Activated effector memory CD4-positive, alpha-beta T cell treated with anti-CD3 and anti-CD28 coated beads, Interleukin-2, amount 50 U/mL, for 16 hours (primary cell): ENCODE results near the gene EFCAB14.
"Not testable (repeated sequence)": the region's sequence is repeated elsewhere in the genome, so short reads cannot be mapped to it uniquely, and the experiment has no call there.

Source experiments
- DNase-seq: peaks from one replicate; pipeline ENCODE4 v3.0.0-alpha.2; 2020

Gene EFCAB14

GRCh38 chr1:46682064-46682463, 36.9 kb downstream of the EFCAB14 start:
- no peak for DNase-seq

GRCh38 chr1:46681333-46682034, 37.4 kb downstream of the EFCAB14 start:
- no peak for DNase-seq

GRCh38 chr1:46679789-46680573, 38.9 kb downstream of the EFCAB14 start:
- DNase-seq = no peak

GRCh38 chr1:46677339-46677738, 41.6 kb downstream of the EFCAB14 start:
- no peak for DNase-seq

GRCh38 chr1:46676531-46676930, 42.4 kb downstream of the EFCAB14 start:
- no peak for DNase-seq

GRCh38 chr1:46675549-46676314, 43.2 kb downstream of the EFCAB14 start:
- no peak for DNase-seq

GRCh38 chr1:46673749-46674182, 45.1 kb downstream of the EFCAB14 start:
- peak; percentile 62 for DNase-seq

GRCh38 chr1:46672696-46673095, 46.2 kb downstream of the EFCAB14 start:
- DNase-seq = no peak

- DNase-seq = no peak
Observed at GRCh38 chr1:46671554-46671953, 47.4 kb downstream of the EFCAB14 start, which contains the start of gene TEX38. TSS of gene TEX38 (plus strand) at chr1:46671854. CDS start at chr1:46671935, 81 bp downstream.

GRCh38 chr1:46670134-46670533, 48.8 kb downstream of the EFCAB14 start:
- DNase-seq = no peak

GRCh38 chr1:46667782-46668760, 50.8 kb downstream of the EFCAB14 start, which contains the start of gene ATPAF1:
TSS of gene ATPAF1 (minus strand) at chr1:46668364. CDS start at chr1:46668322, 42 bp downstream.
- DNase-seq = peak; percentile 86

GRCh38 chr1:46665983-46666382, 52.9 kb downstream of the EFCAB14 start:
- no peak for DNase-seq

GRCh38 chr1:46662919-46663318, 56.0 kb downstream of the EFCAB14 start:
- DNase-seq = not testable (repeated sequence)

- not testable (repeated sequence) for DNase-seq
Observed at GRCh38 chr1:46660116-46660515, 58.8 kb downstream of the EFCAB14 start.

GRCh38 chr1:46659307-46659870, 59.5 kb downstream of the EFCAB14 start:
- no peak for DNase-seq

- no peak for DNase-seq
Observed at GRCh38 chr1:46657775-46658174, 61.1 kb downstream of the EFCAB14 start.

- DNase-seq = no peak
Observed at GRCh38 chr1:46656643-46657042, 62.3 kb downstream of the EFCAB14 start.

- no peak for DNase-seq
Observed at GRCh38 chr1:46655848-46656247, 63.1 kb downstream of the EFCAB14 start.

GRCh38 chr1:46654698-46655097, 64.2 kb downstream of the EFCAB14 start:
- DNase-seq = not testable (repeated sequence)

GRCh38 chr1:46654012-46654411, 64.9 kb downstream of the EFCAB14 start:
- DNase-seq = no peak

- no peak for DNase-seq
Observed at GRCh38 chr1:46653405-46653958, 65.4 kb downstream of the EFCAB14 start.
